Panc1 (cell line): ENCODE data around the gene MCM7. TPM values are rescaled to one million over a fixed set of nuclear protein-coding genes. Genes with fewer than 3 reads are reported as not detected.

Experiments used
- ATAC-seq: fragments of 200-7000 bp; cut with Tn5 transposase; 2 replicates; pipeline ENCODE4 v1.9.1; 2020; ENCODE audit warnings: mild to moderate bottlenecking, moderate library complexity
- BruUV-seq: library from RNA; stranded (reverse); fragments of 400-500 nt; replicated peaks from 2 replicates; lab custom pipeline; 2021; lab: Mats Ljungman, UMichigan
- CTCF ChIA-PET: fragments of 300-600 bp; sonication (Branson Sonifier 250); formaldehyde crosslinking; loops from one replicate; lab custom pipeline; 2022; ENCODE audit warnings: antibody characterized with exemption; lab: Charles Lee
- POLR2A ChIA-PET: fragments of 300-600 bp; sonication (Branson Sonifier 250); formaldehyde crosslinking; loops from one replicate; lab custom pipeline; 2022; ENCODE audit warnings: antibody characterized with exemption; lab: Charles Lee
- DNase-seq: peaks from one replicate; pipeline ENCODE4 v3.0.0-alpha.2; 2010; ENCODE audit warnings: low read depth, low spot score
- H3K27ac ChIP-seq: 2 replicates; pipeline ENCODE4 v1.5.1; 2011; ENCODE audit warnings: mild to moderate bottlenecking, low read length, inconsistent platforms
- H3K27me3 ChIP-seq: fragments of 200-500 bp; sonication (Bioruptor generic); 2 replicates; pipeline ENCODE4 v1.6.0; 2014; ENCODE audit warnings: low read length, inconsistent platforms; ENCODE audit not compliant: control insufficient read depth, insufficient read depth
- H3K36me3 ChIP-seq: fragments of 200-500 bp; sonication (Bioruptor generic); 2 replicates; pipeline ENCODE4 v1.5.1; 2014; ENCODE audit warnings: inconsistent platforms, mild to moderate bottlenecking, low read length, moderate library complexity; ENCODE audit not compliant: control insufficient read depth, insufficient read depth
- H3K4me1 ChIP-seq: 2 replicates; pipeline ENCODE4 v1.5.1; 2011; ENCODE audit warnings: inconsistent platforms, mild to moderate bottlenecking, low read length, moderate library complexity; ENCODE audit not compliant: control insufficient read depth, insufficient read depth
- H3K4me3 ChIP-seq, 2 experiments: 2 replicates each; pipeline ENCODE4 v1.5.1; 2011 to 2012; ENCODE audit warnings: low read depth in 2 of 2, low read length in 2 of 2, mild to moderate bottlenecking in 2 of 2, inconsistent platforms in 1 of 2, moderate library complexity in 1 of 2
- H3K9me3 ChIP-seq: fragments of 200-500 bp; sonication (Bioruptor generic); 2 replicates; pipeline ENCODE4 v1.5.1; 2014; ENCODE audit warnings: low read depth, mild to moderate bottlenecking, inconsistent platforms, low read length, moderate library complexity; ENCODE audit not compliant: control insufficient read depth, insufficient read depth
- CTCF ChIP-seq: fragments of 450-650 bp; IDR thresholded peaks from 2 replicates; pipeline ENCODE4 v1.5.1; 2017; ENCODE audit warnings: mild to moderate bottlenecking
- POLR2AphosphoS5 ChIP-seq: IDR thresholded peaks from 2 replicates; pipeline ENCODE4 v1.6.1; 2012; ENCODE audit warnings: mild to moderate bottlenecking, low read depth, low read length, moderate library complexity
- REST ChIP-seq, 2 experiments: IDR thresholded peaks; 2 replicates each; pipeline ENCODE4 v1.6.1; 2011 to 2012; ENCODE audit warnings: low read depth in 2 of 2, control low read depth in 1 of 2, low read length in 1 of 2, mild to moderate bottlenecking in 1 of 2, moderate library complexity in 1 of 2; ENCODE audit not compliant: insufficient read depth in 1 of 2
- SIN3A ChIP-seq: IDR thresholded peaks from 2 replicates; pipeline ENCODE4 v1.6.1; 2012; ENCODE audit warnings: low read depth, mild to moderate bottlenecking, low read length, moderate library complexity, borderline replicate concordance; ENCODE audit not compliant: insufficient read depth
- TCF7L2 ChIP-seq: IDR thresholded peaks from 2 replicates; pipeline ENCODE4 v1.6.1; 2011; ENCODE audit warnings: mild to moderate bottlenecking, low read depth, low read length, inconsistent platforms
- in situ Hi-C: cut with HindIII; loops from 2 replicates; pipeline ENCODE4 v1.10.0; 2016; ENCODE audit warnings: low sequenced_read_pairs, low pct_unique_long_range_greater_than_20kb
- intact Hi-C: fragments of 100-400 bp; cut with micrococcal nuclease; formaldehyde crosslinking; loops from one replicate; pipeline ENCODE4 v1.10.0; 2022; ENCODE audit not compliant: unreplicated experiment
- total RNA-seq: library from RNA; stranded (reverse); gene quantifications from one replicate; pipeline ENCODE4 v1.2.1, GENCODE V29; 2021; ENCODE audit not compliant: unreplicated experiment

MCM7 gene
- total RNA-seq, 1 experiment from 2014 or later: 258 TPM

- CTCF ChIA-PET: interaction anchor here (0.8 kb wide), 1 partner anchor 10 kb away, joined by 4 read pairs; no protein-coding TSS in a partner anchor
- DNase-seq (no peak), ATAC-seq (no peak)
- intact Hi-C loops: no loop called here
- Histone ChIP-seq H3K36me3 (no peaks in the 10 kb centered on the region), H3K4me3 (no peak overlapping the region), H3K27ac (no peak overlapping the region), H3K9me3 (no peaks in the 10 kb centered on the region), H3K4me1 (no peaks in the 10 kb centered on the region), H3K27me3 (no peaks in the 10 kb centered on the region)
- in situ Hi-C loops: no loop called here
- no TSS peak for BruUV-seq
- POLR2A ChIA-PET: no interaction called here
- TF ChIP-seq SIN3A (no peak), TCF7L2 (no peak), CTCF (no peak), POLR2AphosphoS5 (no peak), REST (IDR thresholded peaks at IDR 0.05; ENCODE audit: insufficient read depth in 1 of 2, low read depth in 2 of 2, low read length in 1 of 2) (no peak)
Measured at GRCh38 chr7:100137851-100138760, 36.9 kb upstream of the MCM7 start.

- no peaks in the 10 kb centered on the region for H3K27me3 ChIP-seq
- H3K4me1 ChIP-seq: 0 out of 2 replicates have a peak, but pooled peaks cover 7% of the 10 kb centered on the region
- ChIA-PET POLR2A (no interaction called here), CTCF (interaction anchor here (0.5 to 1.2 kb wide), 8 partner anchors 12 to 213 kb away, joined by 3 to 16 read pairs (median 4); no protein-coding TSS in a partner anchor)
- TF ChIP-seq TCF7L2 (no peak), CTCF (peak; percentile 96)
- in situ Hi-C loops (no loop called here), intact Hi-C loops (loop anchor here (5.0 kb wide), 1 partner anchor 85 kb away; the partner anchor contains the start of gene PVRIG)
- H3K27ac ChIP-seq: no peak overlapping the region
- H3K9me3 ChIP-seq: no peaks in the 10 kb centered on the region
- H3K4me3 ChIP-seq: no peak overlapping the region
- no peaks in the 10 kb centered on the region for H3K36me3 ChIP-seq
- ATAC-seq (peak; percentile 88), DNase-seq (peak; percentile 74)
- BruUV-seq: no TSS peak
Measured at GRCh38 chr7:100132697-100133151, 31.5 kb upstream of the MCM7 start.
